SK-N-SH treated with all-trans-retinoic acid at 6 μM for 48 hours (cell line): ENCODE measurements around the gene NADK.

Source experiments
- ATAC-seq: fragments of 200-7000 bp; cut with Tn5 transposase; 3 replicates; pipeline ENCODE4 v1.9.1; 2020; ENCODE audit warnings: mild to moderate bottlenecking, moderate library complexity
- ARNTL ChIP-seq: fragments of 450-650 bp; formaldehyde crosslinking; IDR thresholded peaks from 2 replicates; pipeline ENCODE4 v1.5.0; 2020; ENCODE audit warnings: low read depth, mild to moderate bottlenecking, moderate library complexity, borderline replicate concordance
- BACH2 ChIP-seq: fragments of 250-450 bp; sonication (Bioruptor Pico); IDR thresholded peaks from 2 replicates; pipeline ENCODE4 v1.9.0; 2021; ENCODE audit warnings: mild to moderate bottlenecking, borderline replicate concordance
- CREB5 ChIP-seq: fragments of 250-450 bp; sonication (Bioruptor Pico); IDR thresholded peaks from 2 replicates; pipeline ENCODE4 v1.5.1; 2020; ENCODE audit warnings: low read depth, mild to moderate bottlenecking, moderate library complexity
- CSDC2 ChIP-seq: fragments of 250-450 bp; sonication (Bioruptor Pico); IDR thresholded peaks from 2 replicates; pipeline ENCODE4 v1.5.0; 2020; ENCODE audit warnings: mild to moderate bottlenecking, moderate library complexity
- CSRNP3 ChIP-seq: fragments of 250-450 bp; sonication (Bioruptor Pico); IDR thresholded peaks from 2 replicates; pipeline ENCODE4 v1.5.1; 2021; ENCODE audit warnings: mild to moderate bottlenecking, moderate library complexity
- ESRRG ChIP-seq: fragments of 250-450 bp; sonication (Bioruptor Pico); IDR thresholded peaks from 2 replicates; pipeline ENCODE4 v1.6.1; 2021; ENCODE audit warnings: mild to moderate bottlenecking
- OSR1 ChIP-seq: fragments of 250-450 bp; sonication (Bioruptor Pico); IDR thresholded peaks from 2 replicates; pipeline ENCODE4 v1.8.0; 2022; ENCODE audit warnings: moderate library complexity, mild to moderate bottlenecking, inconsistent platforms
- PATZ1 ChIP-seq: fragments of 250-450 bp; sonication (Bioruptor Pico); IDR thresholded peaks from 2 replicates; pipeline ENCODE4 v1.8.0; 2020; ENCODE audit warnings: mild to moderate bottlenecking, moderate library complexity, borderline replicate concordance
- POU6F1 ChIP-seq: fragments of 250-450 bp; sonication (Bioruptor Pico); IDR thresholded peaks from 2 replicates; pipeline ENCODE4 v1.8.0; 2021; ENCODE audit warnings: low read depth, mild to moderate bottlenecking, moderate library complexity, borderline replicate concordance
- RARB ChIP-seq: fragments of 250-450 bp; sonication (Bioruptor Pico); IDR thresholded peaks from 2 replicates; pipeline ENCODE4 v1.8.0; 2021; ENCODE audit warnings: mild to moderate bottlenecking, moderate library complexity
- SNAI2 ChIP-seq: fragments of 250-450 bp; sonication (Bioruptor Pico); IDR thresholded peaks from 2 replicates; pipeline ENCODE4 v1.5.0; 2020; ENCODE audit warnings: mild to moderate bottlenecking, moderate library complexity
- TCF4 ChIP-seq: fragments of 250-450 bp; sonication (Bioruptor Pico); IDR thresholded peaks from 2 replicates; pipeline ENCODE4 v1.8.0; 2021; ENCODE audit warnings: mild to moderate bottlenecking, moderate library complexity, borderline replicate concordance
- TOX ChIP-seq: fragments of 250-450 bp; sonication (Bioruptor Pico); IDR thresholded peaks from 2 replicates; pipeline ENCODE4 v1.8.0; 2021; ENCODE audit warnings: mild to moderate bottlenecking, moderate library complexity, borderline replicate concordance
- ZC3H10 ChIP-seq: fragments of 250-450 bp; sonication (Bioruptor Pico); IDR thresholded peaks from 2 replicates; pipeline ENCODE4 v1.5.1; 2021; ENCODE audit warnings: mild to moderate bottlenecking, moderate library complexity
- ZFP30 ChIP-seq: fragments of 450-650 bp; formaldehyde crosslinking; IDR thresholded peaks from 2 replicates; pipeline ENCODE4 v1.5.0; 2022; ENCODE audit warnings: mild to moderate bottlenecking, moderate library complexity
- ZNF565 ChIP-seq: fragments of 450-650 bp; formaldehyde crosslinking; conservative IDR thresholded peaks from 2 replicates; pipeline ENCODE4 v1.5.0; 2020; ENCODE audit warnings: low read depth, mild to moderate bottlenecking, moderate library complexity
- ZNF70 ChIP-seq: fragments of 450-650 bp; formaldehyde crosslinking; IDR thresholded peaks from 2 replicates; pipeline ENCODE4 v1.5.0; 2020; ENCODE audit warnings: mild to moderate bottlenecking, moderate library complexity
- ZNF8 ChIP-seq: fragments of 450-650 bp; formaldehyde crosslinking; IDR thresholded peaks from 2 replicates; pipeline ENCODE4 v1.5.0; 2020; ENCODE audit warnings: mild to moderate bottlenecking, moderate library complexity

The NADK gene

GRCh38 chr1:1777950-1778662, at the start of gene NADK:
Gene NADK (minus strand): TSS chr1:1778470. CDS start chr1:1765406, 13,064 bp downstream.
- ATAC-seq: peak; percentile 34
- TF ChIP-seq CSRNP3: no peak
- TF ChIP-seq OSR1: no peak
- TF ChIP-seq ZNF70 (CRISPR knock-in tag): no peak
- TF ChIP-seq ZNF565 (CRISPR knock-in tag): no peak

- TF ChIP-seq CSRNP3: no peak
- TF ChIP-seq TOX (CRISPR knock-in tag): no peak
- no peak for TF ChIP-seq ZNF565 (CRISPR knock-in tag)
- TF ChIP-seq ARNTL (CRISPR knock-in tag): no peak
- TF ChIP-seq OSR1: no peak
- no peak for TF ChIP-seq POU6F1 (CRISPR knock-in tag)
- no peak for TF ChIP-seq ESRRG (CRISPR knock-in tag)
- TF ChIP-seq, all 23 proteins: peak for 0
- peak; percentile 51 for ATAC-seq
These were observed 49.0 kb upstream of the NADK start for GRCh38 chr1:1827089-1827848.

- TF ChIP-seq BACH2 (no peak), ARNTL (CRISPR knock-in tag) (no peak), ESRRG (CRISPR knock-in tag) (no peak), SNAI2 (CRISPR knock-in tag) (no peak), ZFP30 (no peak), ZNF565 (CRISPR knock-in tag) (no peak), RARB (CRISPR knock-in tag) (no peak), PATZ1 (CRISPR knock-in tag) (no peak), TOX (CRISPR knock-in tag) (no peak), CSRNP3 (no peak), TCF4 (CRISPR knock-in tag) (no peak), ZC3H10 (no peak), OSR1 (no peak), ZNF8 (CRISPR knock-in tag) (no peak), CSDC2 (CRISPR knock-in tag) (no peak), CREB5 (no peak)
- ATAC-seq: no peak; the same call in 2 of the 3 replicates
These were observed 48.3 kb upstream of the NADK start for GRCh38 chr1:1826356-1827088.
